AG04449 (cell line): ENCODE measurements around the gene PATJ.
"Not testable (repeated sequence)": the region's sequence is repeated elsewhere in the genome, so short reads cannot be mapped to it uniquely, and the experiment has no call there.

Experiments
- CTCF ChIA-PET: fragments of 350-600 bp; formaldehyde crosslinking; extraction: SDS; loops from one replicate; lab custom pipeline; 2021; ENCODE audit warnings: antibody characterized with exemption; lab: Yijun Ruan, JAX
- POLR2A ChIA-PET: fragments of 400-600, 350-600 bp; formaldehyde crosslinking; extraction: SDS; loops from one replicate; lab custom pipeline; 2020; ENCODE audit warnings: antibody characterized with exemption, inconsistent platforms; lab: Yijun Ruan, JAX
- DNase-seq: peaks from one replicate; pipeline ENCODE4 v3.0.0-alpha.2; 2010; ENCODE audit warnings: low read depth, low spot score
- H3K4me3 ChIP-seq: 2 replicates; pipeline ENCODE4 v1.5.1; 2011; ENCODE audit warnings: low read depth, mild to moderate bottlenecking, control low read depth, low read length
- CTCF ChIP-seq: IDR thresholded peaks from one replicate; pipeline ENCODE4 v1.5.1; 2011; ENCODE audit warnings: mild to moderate bottlenecking, moderate library complexity, low read length, control low read depth, inconsistent platforms; ENCODE audit not compliant: insufficient read depth; ENCODE audit errors: missing control alignments

PATJ gene

DNA sequence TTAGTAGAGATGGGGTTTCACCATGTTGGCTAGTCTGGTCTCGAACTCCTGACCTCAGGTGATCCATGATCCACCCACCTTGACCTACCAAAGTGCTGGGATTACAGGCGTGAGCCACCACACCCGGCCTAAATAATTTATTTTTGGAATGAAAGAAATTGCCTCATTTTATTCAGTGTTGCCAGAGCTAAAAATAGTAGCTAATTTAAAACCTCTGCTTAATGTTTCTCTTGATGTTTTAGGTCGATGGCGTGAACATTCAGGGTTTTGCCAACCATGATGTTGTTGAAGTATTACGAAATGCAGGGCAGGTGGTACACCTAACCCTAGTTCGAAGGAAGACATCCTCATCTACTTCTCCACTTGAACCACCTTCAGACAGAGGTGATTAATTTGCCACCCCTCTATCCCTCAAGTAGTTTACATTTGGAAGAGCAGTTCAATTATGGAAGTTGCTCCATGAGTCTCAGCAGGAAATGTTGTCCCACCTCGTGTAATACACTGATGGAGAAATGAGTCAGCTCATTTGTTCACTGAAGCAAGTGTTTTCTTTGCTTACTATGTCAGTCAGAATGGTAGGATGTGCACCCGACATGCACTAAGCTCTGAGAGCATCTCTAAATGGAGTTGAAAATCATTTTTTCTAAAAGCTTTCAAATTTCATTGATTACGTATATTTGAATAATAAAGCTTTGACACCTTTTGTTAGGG, 54.9 kb downstream of the PATJ start:
- no peak for DNase-seq
- CTCF ChIA-PET: no interaction called here
- POLR2A ChIA-PET: no interaction called here
- no peak for TF ChIP-seq CTCF
- H3K4me3 ChIP-seq: no peak overlapping the region

DNA sequence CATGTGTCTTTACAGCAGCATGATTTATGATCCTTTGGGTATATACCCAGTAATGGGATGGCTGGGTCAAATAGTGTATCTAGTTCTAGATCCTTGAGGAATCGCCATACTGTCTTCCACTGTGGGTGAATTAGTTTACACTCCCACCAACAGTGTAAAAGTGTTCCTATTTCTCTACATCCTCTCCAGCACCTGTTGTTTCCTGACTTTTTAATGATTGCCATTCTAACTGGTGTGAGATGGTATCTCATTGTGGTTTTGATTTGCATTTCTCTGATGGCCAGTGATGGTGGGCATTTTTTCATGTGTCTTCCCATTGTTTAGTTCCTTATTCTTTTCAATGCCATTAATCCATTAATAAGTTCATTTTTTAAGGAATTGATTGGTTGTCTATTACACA, 58.8 kb downstream of the PATJ start:
- POLR2A ChIA-PET, H3K4me3 ChIP-seq, CTCF ChIA-PET, DNase-seq: not testable (repeated sequence)

- ChIA-PET CTCF (interaction anchor here (0.9 kb wide), 1 partner anchor 45 kb away, joined by 3 read pairs; no protein-coding TSS in a partner anchor), POLR2A (no interaction called here)
- TF ChIP-seq CTCF: no peak
- DNase-seq: no peak
- H3K4me3 ChIP-seq: no peak overlapping the region
Measured at GRCh38 chr1:61807606-61808140, 65.4 kb downstream of the PATJ start.

DNA sequence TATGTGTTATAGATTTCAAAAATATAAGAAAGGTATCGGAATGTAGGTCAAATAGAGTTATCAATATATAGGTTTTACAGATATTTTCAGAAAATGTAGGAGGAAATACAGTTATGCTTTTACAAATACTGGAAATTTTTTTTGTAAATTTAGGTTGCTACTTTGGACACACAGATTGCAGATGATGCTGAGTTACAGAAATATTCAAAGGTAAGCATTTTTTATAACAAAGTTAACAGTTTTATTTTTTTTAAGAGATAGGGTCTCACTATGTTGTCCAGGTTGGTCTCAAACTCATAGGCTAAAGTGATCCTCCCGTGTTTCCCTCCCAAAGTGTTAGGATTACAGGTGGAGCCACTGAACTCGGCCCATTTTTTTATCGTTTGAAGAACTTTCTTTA, 66.0 kb downstream of the PATJ start:
- H3K4me3 ChIP-seq: no peak overlapping the region
- ChIA-PET CTCF (no interaction called here), POLR2A (no interaction called here)
- no peak for TF ChIP-seq CTCF
- no peak for DNase-seq

GRCh38 chr1:61808968-61809367, 66.7 kb downstream of the PATJ start:
- CTCF ChIA-PET: no interaction called here
- no peak for DNase-seq
- TF ChIP-seq CTCF: no peak
- no peak overlapping the region for H3K4me3 ChIP-seq
- POLR2A ChIA-PET: no interaction called here

GRCh38 chr1:61812916-61813315, 70.6 kb downstream of the PATJ start:
- ChIA-PET CTCF (no interaction called here), POLR2A (no interaction called here)
- no peak overlapping the region for H3K4me3 ChIP-seq
- no peak for DNase-seq
- TF ChIP-seq CTCF: no peak

DNA sequence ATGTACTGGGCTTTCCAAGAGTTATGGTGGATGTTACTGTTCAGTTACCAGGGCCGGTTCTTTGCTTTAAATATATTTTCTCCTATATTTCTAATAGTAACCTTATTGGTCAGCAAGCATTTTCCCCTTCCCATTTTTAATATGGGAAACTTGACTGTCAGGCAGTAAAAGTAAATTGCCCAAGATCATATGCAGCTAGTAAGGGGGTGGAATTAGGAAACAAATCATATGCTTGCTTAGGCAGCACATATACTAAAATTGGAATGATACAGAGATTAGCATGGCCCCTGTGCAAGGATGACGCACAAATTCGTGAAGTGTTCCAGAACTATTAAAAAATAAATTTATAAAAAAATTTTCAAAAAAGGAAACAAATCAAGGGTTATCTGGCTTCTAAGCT, 73.9 kb downstream of the PATJ start:
- no peak for TF ChIP-seq CTCF
- POLR2A ChIA-PET: no interaction called here
- DNase-seq: no peak
- no peak overlapping the region for H3K4me3 ChIP-seq
- CTCF ChIA-PET: no interaction called here
